ENCODE results near the gene EXOC4. TPM values are rescaled to one million over a fixed set of nuclear protein-coding genes. Genes with fewer than 3 reads are reported as not detected.

EXOC4 gene
- total and polyA plus RNA-seq, 2 of the 8 experiments (the other 6 are each of a cell fraction or from before 2014, with no cell fraction given) = 27.0 to 67.3 TPM

DNA sequence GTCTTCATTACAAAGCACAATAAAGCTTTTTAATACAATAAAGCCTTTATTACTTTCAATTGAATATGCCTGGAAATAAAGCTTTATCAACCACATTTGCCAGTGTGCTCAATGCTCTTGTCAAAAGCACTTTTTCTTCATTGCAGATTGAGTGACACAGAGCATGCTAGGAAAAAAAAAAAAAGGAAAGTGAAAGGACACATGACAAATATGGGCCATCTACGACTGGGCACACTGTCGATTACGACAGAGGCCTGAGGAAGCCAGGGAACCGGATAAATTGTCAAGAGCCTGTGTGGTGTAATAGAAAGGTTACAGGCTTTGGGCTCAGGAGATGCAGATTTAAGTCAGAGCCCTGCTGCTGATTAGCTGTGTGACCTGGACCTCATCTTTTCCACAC is 789.4 kb downstream of the EXOC4 start:
- H3K27ac ChIP-seq (ENCODE audit: low read depth, low read length) = no peak overlapping the region
- H2BK15ac ChIP-seq (ENCODE audit: low read length) = no peak overlapping the region
- H2BK5ac ChIP-seq (ENCODE audit: low read depth, low read length) = no peak overlapping the region
- no peak overlapping the region for H3K18ac ChIP-seq (ENCODE audit: extremely low read depth, low read length)
- H3K9ac ChIP-seq (replicated peaks in 1 of 4; ENCODE audit: extremely low read depth in 1 of 4, low read depth in 3 of 4, low read length in 3 of 4) = no peak overlapping the region
- H3K4me1 ChIP-seq (replicated peaks in 1 of 4; ENCODE audit: control insufficient read depth in 3 of 4, insufficient read depth in 4 of 4, low read length in 3 of 4) = peaks cover 0 to 9% (median 2%) of the 10 kb centered on the region in 4 experiments; a peak in 3 of 7 replicates
- no peak overlapping the region for H2AK5ac ChIP-seq (ENCODE audit: low read depth, low read length)
- ChIA-PET POLR2A (ENCODE audit: partially characterized antibody) (interaction anchor here (0.6 to 0.7 kb wide), 2 partner anchors 107 to 185 kb away, joined by 3 read pairs; no protein-coding TSS in a partner anchor), CTCF (ENCODE audit: partially characterized antibody) (interaction anchor here (1.2 to 3.8 kb wide), 3 partner anchors 11 to 188 kb away, joined by 3 to 12 read pairs (median 4); no protein-coding TSS in a partner anchor)
- no peak overlapping the region for H2BK20ac ChIP-seq (ENCODE audit: low read length)
- no peak overlapping the region for H3K56ac ChIP-seq (replicated peaks; ENCODE audit: insufficient read length, low read depth, low read length)
- H2BK12ac ChIP-seq (ENCODE audit: low read depth, low read length) = no peak overlapping the region
- no peaks in the 10 kb centered on the region for H3K79me2 ChIP-seq (ENCODE audit: control insufficient read depth in 1 of 2, insufficient read depth in 2 of 2, low read length in 2 of 2)
- no peaks in the 10 kb centered on the region for H3K9me3 ChIP-seq (ENCODE audit: insufficient read depth in 2 of 2, low read depth in 1 of 2, low read length in 1 of 2)
- H2BK120ac ChIP-seq (replicated peaks; ENCODE audit: low read depth, low read length) = no peak overlapping the region
- TF ChIP-seq SP2 (IDR thresholded peaks at IDR 0.05; ENCODE audit: low read length) = no peak
- no peak for TF ChIP-seq BCL11A (IDR thresholded peaks at IDR 0.05; ENCODE audit: low read depth in 2 of 2, low read length in 2 of 2)
- TF ChIP-seq CTBP2 (IDR thresholded peaks at IDR 0.05; ENCODE audit: borderline replicate concordance, insufficient read depth, insufficient read length, low read length) = no peak
- no peak for TF ChIP-seq BRCA1 (IDR thresholded peaks at IDR 0.05; ENCODE audit: low read depth, low read length)
- TF ChIP-seq POLR2AphosphoS5 (IDR thresholded peaks at IDR 0.05; ENCODE audit: low read depth, low read length) = no peak
- no peak for TF ChIP-seq RNF2 (IDR thresholded peaks at IDR 0.05; ENCODE audit: borderline replicate concordance, low read depth, low read length, missing control alignments, poor library complexity, severe bottlenecking)
- no peak for TF ChIP-seq EGR1 (IDR thresholded peaks at IDR 0.05; ENCODE audit: borderline replicate concordance, low read depth, low read length)
- TF ChIP-seq, protein P1, sequence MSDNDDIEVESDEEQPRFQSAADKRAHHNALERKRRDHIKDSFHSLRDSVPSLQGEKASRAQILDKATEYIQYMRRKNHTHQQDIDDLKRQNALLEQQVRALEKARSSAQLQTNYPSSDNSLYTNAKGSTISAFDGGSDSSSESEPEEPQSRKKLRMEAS (IDR thresholded peaks at IDR 0.05) = no peak
- TF ChIP-seq KDM5A (IDR thresholded peaks at IDR 0.05; ENCODE audit: low read length) = no peak
- TF ChIP-seq TBP (IDR thresholded peaks at IDR 0.05; ENCODE audit: low read depth, low read length) = no peak
- TF ChIP-seq TCF12 (IDR thresholded peaks at IDR 0.05; ENCODE audit: low read depth, low read length) = no peak
- H3K4ac ChIP-seq (replicated peaks; ENCODE audit: insufficient read length, low read depth, low read length) = no peak overlapping the region
- no peak overlapping the region for H3K4me3 ChIP-seq (ENCODE audit: extremely low read depth in 1 of 4, insufficient read depth in 2 of 4, low read depth in 3 of 4, low read length in 4 of 4)
- H3K14ac ChIP-seq (ENCODE audit: insufficient read length) = no peak overlapping the region
- DNase-seq (ENCODE audit: low read depth in 1 of 2, low spot score in 2 of 2) (no peak), FAIRE-seq (no peak)
- no peaks in the 10 kb centered on the region for H3K27me3 ChIP-seq (replicated peaks in 1 of 4; ENCODE audit: control insufficient read depth in 3 of 4, extremely low read depth in 1 of 4, insufficient read depth in 3 of 4, low read length in 3 of 4)
- no peaks in the 10 kb centered on the region for H4K20me1 ChIP-seq (replicated peaks in 1 of 2; ENCODE audit: control insufficient read depth in 1 of 2, insufficient read depth in 2 of 2, low read length in 2 of 2)
- no peaks in the 10 kb centered on the region for H3K23me2 ChIP-seq (ENCODE audit: low read depth, low read length)
- no peak overlapping the region for H4K91ac ChIP-seq (replicated peaks; ENCODE audit: insufficient read length, low read length)
- no peaks in the 10 kb centered on the region for H3K36me3 ChIP-seq (ENCODE audit: control insufficient read depth in 2 of 4, insufficient read depth in 4 of 4, low read length in 3 of 4)
- no peak overlapping the region for H4K8ac ChIP-seq (ENCODE audit: extremely low read depth, insufficient read depth, low read length)
- no peak overlapping the region for H4K5ac ChIP-seq (ENCODE audit: insufficient read length, low read depth, low read length)
- no peak overlapping the region for H3K4me2 ChIP-seq (ENCODE audit: insufficient read depth in 1 of 2, low read depth in 2 of 2, low read length in 2 of 2)
- H2AFZ ChIP-seq (ENCODE audit: low read length) = no peak overlapping the region
- H3K79me1 ChIP-seq (ENCODE audit: low read depth, low read length) = no peaks in the 10 kb centered on the region
- no peak overlapping the region for H3K23ac ChIP-seq (ENCODE audit: insufficient read length)
- 87% methylated on average over 4 of the region's 4 CpGs; no CpG with 5 or more reads in 1 of the 2 experiments for WGBS, 2 experiments (ENCODE audit: extremely low coverage in 1 of 2, insufficient coverage in 1 of 2, insufficient read length in 1 of 2, insufficient replicate concordance in 2 of 2, low coverage in 1 of 2, low lambda C conversion rate in 2 of 2, missing lambda C conversion rate in 1 of 2)
